GM19452 (cell line): Measurements from ENCODE around the gene ATOSB.

Experiments
- ATAC-seq: cut with Tn5 transposase; IDR thresholded peaks from one replicate; pipeline ENCODE4 v1.9.1; 2021; ENCODE audit not compliant: unreplicated experiment

ATOSB gene

DNA sequence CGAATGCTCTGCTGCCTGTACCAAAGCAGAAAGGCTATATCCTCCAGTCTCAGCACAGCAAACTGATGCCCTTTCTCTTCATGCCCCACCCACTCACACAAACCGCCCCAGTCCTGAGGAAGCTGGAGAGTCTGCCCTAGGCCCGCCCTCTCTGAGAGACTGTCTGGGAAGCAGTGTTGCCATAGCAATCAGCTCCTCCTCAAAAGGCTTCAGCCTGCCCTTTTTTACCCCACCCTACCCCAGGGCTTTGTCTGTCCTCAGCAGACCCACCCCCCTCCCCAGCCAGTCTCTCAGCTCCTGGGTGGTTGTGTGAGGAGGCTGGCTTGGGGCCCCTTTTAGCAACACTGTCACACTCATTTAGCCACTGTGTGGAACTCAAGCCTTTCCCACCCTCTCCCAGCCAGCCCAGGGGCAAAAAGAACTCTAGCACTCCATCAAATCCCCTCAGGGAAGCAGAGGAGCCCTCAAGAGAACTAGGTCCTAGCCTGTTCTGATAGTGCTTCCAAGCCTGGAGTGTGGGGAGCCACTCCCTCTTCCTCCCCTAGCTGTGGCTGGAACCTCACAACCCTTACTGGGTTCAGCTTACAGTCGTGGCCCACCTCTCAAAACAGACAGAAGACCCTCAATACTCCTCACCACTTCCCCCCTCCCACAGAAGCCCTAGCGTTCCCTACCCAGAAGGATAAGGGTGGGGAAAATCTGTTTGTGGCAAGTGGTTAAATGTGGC is 1.4 kb downstream of the ATOSB start:
- ATAC-seq: no peak

DNA sequence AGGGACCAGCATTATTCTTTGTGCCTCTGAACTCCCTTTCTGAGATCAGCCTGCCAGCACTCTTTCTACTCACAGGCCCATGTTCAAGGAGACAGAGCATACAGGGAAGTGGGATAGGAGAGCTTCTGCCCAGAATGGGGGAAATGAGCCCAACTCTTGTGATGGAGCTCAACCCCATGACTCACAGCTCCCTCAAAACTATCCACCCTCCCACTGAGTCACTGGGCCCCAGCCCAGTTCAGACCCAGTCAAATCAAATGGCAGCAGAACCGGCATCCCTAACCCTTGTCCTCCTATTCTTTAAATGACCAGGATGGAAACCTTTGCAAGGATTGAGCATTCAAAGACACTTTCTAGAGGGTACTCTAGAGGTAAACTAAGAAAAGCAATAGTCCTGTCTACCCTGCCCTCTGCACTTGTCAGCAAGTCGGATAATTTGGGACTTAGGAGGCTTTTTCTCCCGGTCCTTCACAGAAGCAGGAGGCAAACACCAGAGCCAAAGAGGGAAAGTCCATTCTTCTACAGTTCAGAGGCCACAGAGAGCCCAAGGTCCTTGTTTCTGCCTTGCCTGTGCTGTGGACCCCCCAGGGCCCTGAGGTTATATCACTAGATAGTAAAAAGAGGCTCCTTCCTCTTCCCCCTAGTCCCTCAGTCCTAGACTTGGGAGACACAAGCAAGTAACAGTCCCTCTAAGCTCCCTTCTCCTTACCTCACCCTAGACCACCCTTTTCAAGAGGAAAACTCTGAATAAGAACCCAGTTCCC is 3.2 kb downstream of the ATOSB start:
- no peak for ATAC-seq

DNA sequence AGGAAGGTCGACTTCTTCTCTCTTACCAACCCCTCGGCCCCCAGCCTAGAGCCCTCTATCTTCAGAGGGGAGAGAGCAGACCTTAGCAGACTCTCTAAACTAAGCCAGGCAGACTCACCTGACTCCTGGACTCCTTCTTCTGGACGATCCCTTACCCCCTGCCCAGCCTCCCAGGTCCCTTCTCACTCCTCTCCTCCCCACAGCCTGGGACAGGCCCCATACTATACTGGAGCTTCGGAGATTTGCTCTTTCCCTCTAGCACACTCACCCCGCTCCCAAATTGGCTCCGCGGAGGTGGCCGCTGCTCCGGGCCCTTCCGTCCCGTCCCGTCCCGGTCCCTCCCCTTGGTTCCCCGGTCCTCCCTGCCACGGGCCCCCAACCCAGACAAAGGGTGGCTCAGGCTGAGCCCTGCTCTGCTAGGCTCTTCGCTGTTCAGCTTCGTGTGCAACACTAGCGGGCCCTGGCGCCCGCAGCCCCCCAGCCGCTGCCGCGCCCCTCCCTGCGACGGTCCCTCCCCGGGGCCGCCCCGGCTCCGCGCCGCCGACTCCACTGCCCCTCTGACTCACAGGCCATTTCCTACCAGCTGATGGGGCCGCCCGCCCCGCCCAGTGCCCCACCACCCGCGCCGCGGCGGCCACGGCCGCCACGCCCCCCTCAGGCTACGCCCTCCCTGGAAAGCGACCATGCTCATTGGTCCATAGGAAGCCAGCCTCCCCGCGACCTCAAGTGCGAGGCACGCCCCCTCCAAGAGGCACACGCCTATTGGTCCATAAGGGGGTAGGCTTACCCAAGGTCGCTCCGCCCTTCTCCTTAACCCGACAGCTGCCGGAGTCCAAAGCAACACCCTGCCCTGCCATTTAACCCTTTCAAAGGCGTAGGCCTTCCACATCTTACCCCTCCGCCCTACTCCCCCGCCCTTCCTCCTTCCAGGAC is 4.4 kb downstream of the ATOSB start:
- ATAC-seq: peak; percentile 66

DNA sequence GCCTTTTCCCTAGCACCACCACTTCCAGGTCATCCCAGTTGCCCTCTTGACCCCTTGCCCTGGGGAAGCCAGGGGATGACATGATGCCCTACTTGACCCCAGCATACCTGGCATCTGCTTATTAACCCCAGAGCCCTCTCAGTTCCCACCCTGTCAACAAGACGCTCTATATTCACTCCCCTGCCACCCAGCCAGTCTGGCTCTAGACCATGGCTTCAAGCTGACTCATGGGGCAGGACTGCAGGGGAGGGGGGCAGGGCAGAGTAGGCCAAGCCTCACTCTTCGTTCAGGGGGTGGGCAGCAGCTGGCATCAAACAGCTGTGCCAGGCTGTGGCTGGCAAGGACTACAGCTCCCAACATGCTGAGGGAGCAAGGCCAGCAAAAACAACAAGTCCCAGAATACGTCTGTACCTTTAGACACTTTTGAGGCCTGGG is 5.3 kb downstream of the ATOSB start:
- no peak for ATAC-seq

DNA sequence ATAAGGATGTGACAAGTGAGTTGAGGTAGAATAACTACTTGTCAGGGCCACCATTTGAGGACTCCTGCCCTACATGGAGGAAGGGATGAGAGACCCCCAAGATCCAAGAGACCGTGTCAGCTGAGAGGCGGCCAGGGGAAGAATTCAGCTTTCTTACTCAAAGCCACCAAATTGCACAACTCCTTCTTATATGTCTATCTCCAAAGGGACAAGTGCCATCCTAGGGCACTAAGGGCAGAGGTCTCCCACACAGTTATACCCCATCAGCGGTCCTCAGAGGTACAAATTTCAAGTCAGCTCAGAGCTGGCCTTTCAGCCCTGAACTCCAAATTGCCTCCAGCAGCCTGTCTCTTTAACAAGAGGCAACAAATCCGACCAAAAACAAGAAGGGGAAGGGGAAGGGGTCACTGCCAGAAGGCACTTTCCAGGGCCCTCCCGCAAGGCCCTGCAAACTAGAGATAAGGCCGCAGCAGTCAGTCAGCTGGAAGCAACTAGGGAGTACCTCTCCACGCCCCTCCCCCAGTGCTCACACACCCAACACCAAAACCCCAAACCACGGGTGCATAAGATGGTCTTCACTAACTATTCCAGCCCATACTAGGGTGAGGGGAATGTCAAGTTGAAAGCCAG is 6.6 kb downstream of the ATOSB start:
- ATAC-seq: no peak

DNA sequence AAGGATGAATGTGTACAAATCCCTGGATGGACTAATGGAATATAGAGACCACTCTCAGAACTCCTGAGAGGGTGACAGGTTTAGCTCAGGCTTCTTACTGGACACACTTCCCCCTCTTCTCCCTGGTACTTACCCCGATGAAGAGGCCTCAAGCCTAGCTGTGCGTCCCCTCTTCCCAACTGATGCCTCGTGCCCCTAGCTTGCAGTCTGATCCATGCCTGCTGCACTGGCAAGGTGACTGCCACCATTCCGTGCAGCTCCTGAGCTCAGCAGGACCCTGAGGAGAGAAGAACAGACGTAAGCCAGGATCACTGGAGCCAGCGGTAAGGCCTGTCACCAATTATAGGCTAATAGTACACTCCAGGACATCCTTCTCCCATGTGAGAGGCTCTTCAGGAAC is 7.2 kb downstream of the ATOSB start:
- no peak for ATAC-seq

DNA sequence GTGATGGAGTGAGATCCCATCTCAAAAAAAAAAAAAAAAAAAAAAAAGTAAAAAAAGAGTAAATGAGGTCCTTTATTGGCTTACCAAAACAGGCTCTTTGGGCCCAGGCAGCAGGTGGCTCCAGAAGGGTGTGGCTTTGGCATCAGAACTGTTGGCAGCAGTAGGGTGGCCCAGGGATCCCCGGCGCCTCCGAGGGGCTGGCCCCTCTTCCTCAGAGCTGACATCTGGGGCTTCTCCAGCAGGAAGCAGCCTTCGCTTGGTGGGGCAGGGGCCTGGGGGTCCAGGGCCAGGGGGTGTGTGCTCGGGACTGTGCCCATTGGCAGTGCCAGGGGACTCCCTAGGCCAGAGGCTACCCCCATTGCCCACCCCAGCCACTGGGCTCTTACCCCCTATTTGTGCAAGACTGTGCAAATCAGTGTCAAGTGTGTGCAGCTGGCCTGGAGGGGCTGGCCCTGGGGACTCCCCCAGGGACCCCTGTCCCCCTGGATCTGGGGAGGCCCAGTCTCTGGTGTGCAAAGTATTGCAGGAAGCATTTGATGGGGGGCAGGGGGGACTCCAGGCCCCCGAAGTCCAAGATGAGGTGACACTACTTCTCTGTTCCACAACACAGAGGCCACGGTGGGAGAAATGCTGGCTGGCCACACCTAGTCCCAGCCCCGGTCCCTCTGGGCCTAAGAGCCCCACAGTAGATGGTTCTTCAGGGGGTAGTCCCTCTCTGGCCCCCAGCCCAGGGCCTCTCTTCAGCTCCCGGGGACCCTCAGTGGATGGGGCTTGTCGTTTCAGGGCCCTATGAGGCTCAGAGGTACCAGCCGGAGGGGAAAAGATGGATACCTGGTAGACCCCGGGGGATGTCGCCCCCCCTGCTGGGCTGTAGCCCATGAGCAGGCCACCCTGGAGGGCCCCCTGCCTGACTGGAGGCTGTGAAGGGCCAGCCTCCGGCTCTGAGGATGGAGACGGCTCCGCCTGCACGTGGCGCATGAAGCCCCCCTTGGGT is 8.1 kb downstream of the ATOSB start:
- no peak for ATAC-seq

DNA sequence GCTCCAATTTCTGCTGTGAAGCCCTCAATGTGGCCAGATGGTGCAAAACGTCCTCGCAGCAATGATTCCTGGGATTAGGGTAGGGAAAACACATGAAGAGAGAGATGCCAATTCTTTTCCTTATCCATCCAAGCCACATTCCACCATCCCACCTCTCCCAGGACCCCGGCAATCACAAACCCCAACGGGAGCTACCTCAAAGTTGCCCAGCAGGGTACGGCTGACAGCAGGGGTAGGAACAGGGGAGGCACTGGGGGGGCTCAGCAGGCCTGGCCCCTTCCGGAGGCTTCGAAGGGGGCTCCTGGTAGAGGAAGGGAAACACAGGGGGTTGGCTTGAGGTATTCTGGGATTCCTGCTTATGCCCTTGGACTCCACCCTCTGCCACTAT is 9.3 kb downstream of the ATOSB start:
- no peak for ATAC-seq

DNA sequence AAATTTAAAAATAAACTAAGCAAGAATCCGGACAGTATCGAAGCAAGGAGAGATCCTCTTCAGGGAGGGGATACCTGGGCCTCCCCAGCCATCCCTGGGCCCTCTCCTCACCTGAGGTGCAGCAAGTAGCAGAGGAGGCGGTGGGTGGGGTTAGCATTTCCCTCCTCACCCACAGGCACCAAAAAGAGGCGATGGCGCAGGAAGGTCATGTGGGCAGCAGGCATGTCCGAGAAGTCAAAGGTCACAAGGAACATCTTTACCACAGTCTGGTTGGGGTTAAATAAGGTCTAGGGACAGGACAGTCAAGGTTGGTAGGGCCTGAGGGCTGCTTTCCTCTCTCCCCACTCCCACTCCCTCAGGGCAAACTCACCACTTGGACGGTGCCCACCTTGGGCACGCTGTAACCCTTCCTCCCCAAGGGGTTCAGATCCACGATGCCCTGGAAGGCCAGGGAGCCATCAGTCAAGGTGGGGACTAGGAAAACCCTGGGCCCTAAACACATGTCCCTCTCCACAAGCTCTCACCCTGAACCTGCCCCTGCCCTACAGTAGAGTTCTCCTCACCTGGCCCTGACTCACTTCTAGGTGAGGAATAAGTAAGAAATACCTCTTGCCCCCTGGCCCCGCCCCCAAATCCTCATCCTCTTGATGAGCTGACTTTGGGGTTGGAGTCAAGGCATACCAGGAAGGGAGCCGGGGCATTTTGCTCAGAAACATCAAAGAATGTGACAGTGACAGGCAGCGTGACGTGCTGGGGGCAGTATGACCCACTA is 9.9 kb downstream of the ATOSB start:
- ATAC-seq: no peak

DNA sequence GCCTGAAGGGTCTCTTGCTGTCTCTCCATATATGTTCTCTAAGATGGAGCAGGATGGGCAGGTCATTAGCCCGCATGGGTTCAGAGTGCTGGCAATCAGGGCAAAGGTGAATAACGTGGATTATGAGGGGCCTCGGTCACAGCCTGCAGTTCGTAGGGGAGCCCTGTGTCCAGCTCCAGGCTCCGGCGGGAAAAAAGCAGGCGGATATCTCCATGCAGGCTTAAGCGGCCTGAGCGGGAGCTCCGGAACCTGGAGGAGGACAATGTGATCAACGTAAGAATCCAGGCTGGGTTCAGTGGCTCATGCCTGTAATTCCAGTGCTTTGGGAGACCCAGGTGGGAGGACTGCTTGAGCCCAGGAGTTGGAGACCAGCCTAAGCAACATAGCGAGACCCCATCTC is 10.5 kb downstream of the ATOSB start:
- no peak for ATAC-seq

DNA sequence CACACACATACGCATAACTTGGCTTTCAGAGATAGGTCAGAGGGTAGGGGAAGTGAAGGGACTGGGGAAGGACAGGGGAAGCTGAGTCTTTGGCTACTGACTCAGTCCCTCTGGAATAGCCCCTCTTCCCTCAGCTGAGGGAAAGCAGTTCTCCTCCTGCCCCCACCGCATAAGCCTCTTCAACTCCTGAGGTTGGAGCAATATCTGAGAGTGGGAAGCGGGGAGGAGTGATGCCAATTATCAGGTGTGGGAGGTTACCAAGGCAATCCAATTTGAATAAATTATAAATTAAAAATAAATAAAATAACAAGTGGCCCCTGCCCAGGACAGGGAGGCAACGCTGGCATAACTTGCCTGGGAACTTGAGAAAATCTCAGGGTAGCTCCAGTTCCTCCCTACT is 11.1 kb downstream of the ATOSB start:
- ATAC-seq: no peak

DNA sequence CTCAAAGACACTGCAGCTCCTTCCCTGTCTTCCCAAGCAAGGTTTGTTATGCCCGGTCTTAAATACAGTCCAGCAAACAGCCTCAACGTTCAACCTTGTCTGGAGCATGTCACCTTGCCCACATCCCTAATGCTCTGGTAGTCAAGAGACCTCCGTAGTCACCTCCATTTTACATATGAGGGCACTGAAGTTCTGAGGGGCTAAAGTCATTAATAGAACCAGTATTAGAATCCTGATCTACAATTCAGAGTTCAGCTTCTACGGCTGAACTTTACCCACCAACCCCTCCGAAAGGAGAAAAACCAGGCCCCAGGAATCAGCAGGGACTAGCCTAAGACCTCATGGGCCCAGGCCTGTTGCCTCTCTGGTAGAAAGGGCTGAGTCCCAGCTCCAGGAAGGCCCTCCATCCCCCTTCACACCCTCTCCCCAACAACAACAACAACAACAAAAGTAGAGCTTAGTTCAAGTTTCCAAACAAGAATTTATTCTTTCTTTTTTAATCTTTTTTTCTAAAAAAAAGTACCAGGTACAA is 11.9 kb downstream of the ATOSB start:
- ATAC-seq: no peak

DNA sequence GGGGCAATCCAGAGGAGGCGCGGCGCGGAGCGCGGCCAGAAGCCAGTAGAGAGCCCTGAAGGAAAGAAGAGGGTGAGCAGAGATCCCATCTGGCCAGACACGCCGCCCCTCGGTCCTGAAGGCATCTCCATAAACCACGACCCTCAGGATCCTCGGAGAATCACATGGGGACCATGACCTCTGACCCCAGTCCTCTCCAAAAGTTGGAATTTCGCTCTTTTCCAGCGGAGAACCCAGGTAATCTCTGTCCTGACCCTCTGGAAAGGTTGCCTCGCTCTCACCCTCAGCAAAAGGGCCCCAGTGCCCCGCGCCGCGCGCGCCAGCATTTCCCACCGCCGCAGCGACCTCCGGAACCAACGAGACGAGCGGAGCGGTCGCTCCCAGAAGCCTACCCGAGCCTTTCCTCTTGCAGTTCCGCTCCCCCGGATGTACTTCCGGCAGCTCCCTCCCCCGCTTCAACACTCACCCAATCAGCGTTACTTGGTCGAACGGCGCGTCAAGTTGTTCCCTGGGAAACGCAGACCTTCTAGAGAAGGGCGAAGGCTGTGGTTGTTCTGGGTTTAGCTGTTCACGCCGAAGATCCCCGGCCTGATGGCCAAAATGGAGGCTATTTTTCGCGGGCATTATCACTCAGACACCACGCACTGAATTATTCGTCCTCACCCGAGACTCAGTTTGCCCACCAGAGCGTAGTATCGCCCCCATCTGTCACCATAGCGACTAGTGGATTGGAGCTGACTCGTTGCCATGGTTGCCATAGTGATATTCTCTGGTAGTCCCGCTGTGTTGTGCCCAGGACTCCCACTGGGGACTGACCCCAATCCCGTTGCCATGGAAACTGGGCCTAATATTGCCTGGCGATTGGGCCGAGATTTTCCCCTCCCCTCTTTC is 12.6 kb downstream of the ATOSB start, which contains the start of gene STOML2:
TSS of gene STOML2 (minus strand) at position 363 of the 891 bp plus-strand sequence. CDS start at position 326, 37 bp downstream.
- peak; percentile 93 for ATAC-seq

DNA sequence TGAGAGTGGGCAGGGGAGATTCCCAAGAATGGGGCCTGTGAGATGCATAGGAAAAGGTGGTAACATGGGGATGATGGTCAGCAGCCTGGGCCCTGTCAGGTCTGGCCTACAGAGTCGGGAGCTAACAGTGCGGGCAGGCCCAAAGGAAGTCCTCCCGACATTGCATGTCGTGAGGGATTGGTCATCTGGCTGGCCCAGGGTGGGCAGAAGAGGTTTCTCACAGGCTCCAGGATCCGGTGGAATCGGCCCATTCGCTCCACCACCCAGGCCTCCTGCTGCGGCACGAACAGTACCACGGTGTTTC is 13.2 kb downstream of the ATOSB start:
- peak; percentile 8 for ATAC-seq

DNA sequence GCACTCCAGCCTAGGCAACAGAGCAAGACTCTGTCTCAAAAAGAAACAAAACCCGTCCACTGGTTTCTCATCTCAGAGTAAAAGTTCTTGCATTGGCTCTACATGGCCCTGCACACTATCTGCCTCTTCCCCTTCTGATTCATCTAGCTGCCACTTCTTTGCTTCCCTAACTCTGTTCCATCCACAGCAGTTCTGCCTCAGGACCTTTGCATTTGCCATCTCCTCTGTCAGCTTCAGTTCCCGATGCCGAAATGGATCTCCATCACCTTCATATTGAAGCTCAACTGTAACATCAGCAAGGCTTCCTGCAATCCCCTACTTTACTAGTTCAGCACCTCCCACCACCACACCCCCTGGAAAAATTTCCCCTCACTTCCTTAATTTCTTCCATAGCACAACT is 18.1 kb downstream of the ATOSB start:
- ATAC-seq: no peak

DNA sequence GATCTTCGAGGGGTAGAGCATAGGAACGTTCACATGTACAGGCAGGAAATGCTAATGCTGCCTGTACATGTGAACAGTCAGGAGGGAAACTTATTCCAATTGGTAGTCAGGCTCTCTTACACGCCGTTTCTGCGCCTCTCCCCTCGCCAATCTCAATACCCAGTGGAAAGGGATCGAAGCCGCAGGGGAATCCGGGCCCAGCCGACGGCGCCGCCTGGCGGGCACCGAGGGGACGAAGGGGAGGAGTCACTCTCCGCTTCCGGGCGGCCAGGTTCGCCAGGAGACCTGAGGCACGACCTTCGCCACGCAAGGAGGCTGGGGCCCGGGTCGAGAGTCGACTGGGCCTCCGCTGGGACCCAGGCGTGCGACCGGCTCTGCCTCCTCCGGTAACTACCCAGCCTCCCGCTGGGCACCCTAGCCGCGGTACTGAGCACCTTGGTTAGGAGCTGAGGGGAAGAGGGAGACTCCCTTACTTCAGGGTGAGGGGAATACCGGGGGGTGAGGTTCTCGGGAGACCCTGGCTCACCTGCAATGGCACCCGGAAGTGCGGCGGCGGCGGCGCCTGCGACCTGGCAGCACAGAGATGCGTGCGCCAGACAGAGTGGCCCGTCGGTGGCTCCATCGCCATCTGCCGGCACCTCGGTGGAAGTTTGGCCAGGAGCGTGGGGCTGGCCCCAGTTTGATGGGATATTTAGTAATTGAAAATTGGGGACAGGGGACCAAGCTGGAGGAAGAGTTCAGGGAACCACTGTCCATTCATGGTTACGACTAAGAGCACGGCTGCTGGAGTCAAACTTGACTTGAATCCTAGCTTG is 19.4 kb downstream of the ATOSB start, which contains the start of gene PIGO:
TSS of gene PIGO (minus strand) at position 557 of the 815 bp plus-strand sequence. CDS start 1,026 bp downstream, outside the sequence.
- ATAC-seq: peak; percentile 87

DNA sequence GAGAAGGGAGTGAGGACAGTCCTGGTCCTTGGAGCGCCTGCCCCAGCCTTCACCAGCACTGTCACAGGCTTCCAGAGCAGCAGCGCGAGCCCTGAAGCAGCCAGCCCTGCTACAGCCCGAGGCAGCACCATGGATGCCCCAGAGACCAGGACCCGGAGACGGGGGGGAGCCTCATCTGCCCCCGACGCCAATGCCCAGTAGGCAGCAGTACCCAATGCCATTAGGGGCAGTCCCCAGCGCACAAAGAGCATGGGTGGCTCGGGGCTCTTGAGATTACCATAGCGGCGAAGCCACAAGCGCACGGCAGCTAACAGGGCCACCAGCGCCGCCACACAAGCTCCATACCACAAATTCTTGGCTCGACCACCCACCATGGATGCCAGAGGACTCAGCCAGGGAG is 24.1 kb downstream of the ATOSB start:
- ATAC-seq: no peak
